Measurements from ENCODE around the gene CFAP90. TPM values are rescaled to one million over a fixed set of nuclear protein-coding genes. Genes with fewer than 3 reads are reported as not detected.

The CFAP90 gene
- total RNA-seq, 1 experiment from 2014 or later = not detected

DNA sequence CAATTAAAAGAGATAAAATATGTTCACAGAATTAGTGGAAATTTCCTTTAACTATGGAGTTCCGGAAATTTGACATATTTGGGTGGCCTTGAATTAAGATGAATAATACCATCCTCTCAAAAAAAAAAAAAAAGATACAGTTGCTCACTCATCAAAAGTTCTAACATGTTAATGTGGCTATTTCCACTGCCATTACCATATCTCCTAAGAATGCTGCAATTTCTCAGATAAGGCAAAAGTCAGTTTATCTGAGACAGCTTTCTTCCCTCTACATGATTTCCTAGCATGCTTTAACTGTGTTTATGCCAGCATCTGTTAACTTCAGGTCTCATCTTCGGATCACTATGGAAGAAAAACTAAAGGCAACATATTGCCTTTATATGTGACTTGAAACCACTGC, 15.3 kb upstream of the CFAP90 start (continued):
- TF ChIP-seq REST (IDR thresholded peaks at IDR 0.05; ENCODE audit: low read depth) = no peak
- no peak for TF ChIP-seq ZFX (IDR thresholded peaks at IDR 0.05)
- no peak for TF ChIP-seq RAD21 (IDR thresholded peaks at IDR 0.05; ENCODE audit: low read depth)
- TF ChIP-seq SRF (IDR thresholded peaks at IDR 0.05; ENCODE audit: low read depth) = no peak

GRCh38 chr5:7857926-7858632, 7.1 kb upstream of the CFAP90 start:
- H3K36me3 ChIP-seq (ENCODE audit: control insufficient read depth in 1 of 2, insufficient read depth in 2 of 2, low read length in 2 of 2) = peaks cover 5 to 23% of the 10 kb centered on the region in 2 experiments; a peak in 3 of 4 replicates
- no peak overlapping the region for H3K9ac ChIP-seq (ENCODE audit: low read length)
- CTCF ChIA-PET = no interaction called here
- no peak overlapping the region for H3K4me3 ChIP-seq (replicated peaks in 1 of 2; ENCODE audit: low read depth in 1 of 2, low read length in 2 of 2)
- intact Hi-C loops (cut with micrococcal nuclease) = loop anchor here (5.0 kb wide), 1 partner anchor 1091 kb away; no protein-coding TSS in a partner anchor
- POLR2A ChIA-PET = interaction anchor here (1.2 kb wide), 1 partner anchor 11 kb away, joined by 3 read pairs; the partner anchor contains the start of genes FASTKD3 and MTRR
- no peaks in the 10 kb centered on the region for H4K20me1 ChIP-seq (ENCODE audit: insufficient read depth)
- no peaks in the 10 kb centered on the region for H3K4me1 ChIP-seq (ENCODE audit: control insufficient read depth in 1 of 2, insufficient read depth in 2 of 2, low read length in 2 of 2)
- no peaks in the 10 kb centered on the region for H3K79me2 ChIP-seq (ENCODE audit: insufficient read depth, low read length)
- H3K27ac ChIP-seq (ENCODE audit: low read depth, low read length) = no peak overlapping the region
- H3K27me3 ChIP-seq (ENCODE audit: insufficient read depth, low read length) = no peaks in the 10 kb centered on the region
- H3K9me2 ChIP-seq (ENCODE audit: insufficient read depth) = no peaks in the 10 kb centered on the region
- TF ChIP-seq EZH2 (IDR thresholded peaks at IDR 0.05) = no peak
- TF ChIP-seq SIN3A (IDR thresholded peaks at IDR 0.05; ENCODE audit: low read depth) = no peak
- TF ChIP-seq YY1 (IDR thresholded peaks at IDR 0.05; ENCODE audit: extremely low read depth, insufficient replicate concordance, low read depth, low read length) = no peak
- no peak for TF ChIP-seq EGR1 (IDR thresholded peaks at IDR 0.05; ENCODE audit: low read depth)
- no peak for TF ChIP-seq CEBPB (IDR thresholded peaks at IDR 0.05; ENCODE audit: low read depth)
- TF ChIP-seq CBX3 (IDR thresholded peaks at IDR 0.05; ENCODE audit: low read depth) = no peak
- TF ChIP-seq FOSL1 (IDR thresholded peaks at IDR 0.05; ENCODE audit: low read depth) = no peak
- TF ChIP-seq MAX (IDR thresholded peaks at IDR 0.05) = no peak
- TF ChIP-seq, protein P1, sequence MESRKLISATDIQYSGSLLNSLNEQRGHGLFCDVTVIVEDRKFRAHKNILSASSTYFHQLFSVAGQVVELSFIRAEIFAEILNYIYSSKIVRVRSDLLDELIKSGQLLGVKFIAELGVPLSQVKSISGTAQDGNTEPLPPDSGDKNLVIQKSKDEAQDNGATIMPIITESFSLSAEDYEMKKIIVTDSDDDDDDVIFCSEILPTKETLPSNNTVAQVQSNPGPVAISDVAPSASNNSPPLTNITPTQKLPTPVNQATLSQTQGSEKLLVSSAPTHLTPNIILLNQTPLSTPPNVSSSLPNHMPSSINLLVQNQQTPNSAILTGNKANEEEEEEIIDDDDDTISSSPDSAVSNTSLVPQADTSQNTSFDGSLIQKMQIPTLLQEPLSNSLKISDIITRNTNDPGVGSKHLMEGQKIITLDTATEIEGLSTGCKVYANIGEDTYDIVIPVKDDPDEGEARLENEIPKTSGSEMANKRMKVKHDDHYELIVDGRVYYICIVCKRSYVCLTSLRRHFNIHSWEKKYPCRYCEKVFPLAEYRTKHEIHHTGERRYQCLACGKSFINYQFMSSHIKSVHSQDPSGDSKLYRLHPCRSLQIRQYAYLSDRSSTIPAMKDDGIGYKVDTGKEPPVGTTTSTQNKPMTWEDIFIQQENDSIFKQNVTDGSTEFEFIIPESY (IDR thresholded peaks at IDR 0.05; ENCODE audit: extremely low read depth, insufficient replicate concordance, low read length) = no peak
- TF ChIP-seq SRF (IDR thresholded peaks at IDR 0.05; ENCODE audit: low read depth) = no peak
- TF ChIP-seq ATF3 (IDR thresholded peaks at IDR 0.05) = no peak
- no peak for TF ChIP-seq ZNF274 (IDR thresholded peaks at IDR 0.05; ENCODE audit: low read depth, low read length)
- no peak for TF ChIP-seq POLR2A (IDR thresholded peaks at IDR 0.05; ENCODE audit: borderline replicate concordance, extremely low read depth, insufficient read depth, insufficient read length)
- ATAC-seq (no peak), DNase-seq (ENCODE audit: low read depth, low spot score) (no peak)
- BruUV-seq (replicated peaks) = no TSS peak
- no peak overlapping the region for H3K4me2 ChIP-seq (ENCODE audit: low read length)
- RAD21 ChIA-PET (ENCODE audit: low non-redundant PET in 1 of 2, low total read pairs in 2 of 2, uncharacterized antibody in 2 of 2, unreplicated experiment in 2 of 2) = no interaction called here
- H2AFZ ChIP-seq (ENCODE audit: low read depth, low read length, poor library complexity, severe bottlenecking) = no peak overlapping the region
- H3K9me3 ChIP-seq (ENCODE audit: control insufficient read depth in 1 of 2, insufficient read depth in 1 of 2, low read depth in 1 of 2, low read length in 2 of 2) = no peaks in the 10 kb centered on the region
